Hepatocyte (in vitro differentiated cells): ENCODE results near the gene RBMS1. TPM values are rescaled to one million over a fixed set of nuclear protein-coding genes. Genes with fewer than 3 reads are reported as not detected.

ENCODE experiments used
- DNase-seq: peaks from one replicate; pipeline ENCODE4 v3.0.0-alpha.2; 2016; ENCODE audit warnings: low spot score
- H2AFZ ChIP-seq: fragments of 200-600 bp; sonication (generic); 2 replicates; pipeline ENCODE4 v1.6.0; 2016; ENCODE audit warnings: antibody characterized with exemption, mild to moderate bottlenecking
- H3K27ac ChIP-seq: fragments of 200-600 bp; sonication (generic); 2 replicates; pipeline ENCODE4 v1.5.1; 2016; ENCODE audit warnings: mild to moderate bottlenecking
- H3K27me3 ChIP-seq: fragments of 200-600 bp; sonication (generic); 2 replicates; pipeline ENCODE4 v1.6.1; 2016
- H3K36me3 ChIP-seq: fragments of 200-600 bp; sonication (generic); replicated peaks from 2 replicates; pipeline ENCODE4 v1.5.1; 2016; ENCODE audit warnings: low read depth; ENCODE audit not compliant: insufficient read depth
- H3K4me1 ChIP-seq: fragments of 200-600 bp; sonication (generic); 2 replicates; pipeline ENCODE4 v1.5.1; 2016; ENCODE audit warnings: mild to moderate bottlenecking, moderate library complexity; ENCODE audit not compliant: insufficient read depth
- H3K4me2 ChIP-seq: fragments of 200-600 bp; sonication (generic); 2 replicates; pipeline ENCODE4 v1.6.0; 2016
- H3K4me3 ChIP-seq: fragments of 200-600 bp; sonication (generic); 2 replicates; pipeline ENCODE4 v1.5.1; 2016; ENCODE audit warnings: mild to moderate bottlenecking
- H3K79me2 ChIP-seq: fragments of 200-600 bp; sonication (generic); 2 replicates; pipeline ENCODE4 v1.6.0; 2017; ENCODE audit warnings: mild to moderate bottlenecking
- H3K9me2 ChIP-seq: fragments of 200-600 bp; sonication (generic); replicated peaks from 2 replicates; pipeline ENCODE4 v1.6.0; 2017; ENCODE audit warnings: mild to moderate bottlenecking; ENCODE audit not compliant: insufficient read depth
- H3K9me3 ChIP-seq: fragments of 200-600 bp; sonication (generic); 2 replicates; pipeline ENCODE4 v1.5.1; 2016; ENCODE audit warnings: low read depth, mild to moderate bottlenecking
- H4K20me1 ChIP-seq: fragments of 200-600 bp; sonication (generic); 2 replicates; pipeline ENCODE4 v1.6.0; 2016; ENCODE audit warnings: mild to moderate bottlenecking; ENCODE audit not compliant: insufficient read depth, poor library complexity, severe bottlenecking
- CTCF ChIP-seq: fragments of 200-600 bp; sonication (generic); IDR thresholded peaks from 2 replicates; pipeline ENCODE4 v1.5.1; 2016; ENCODE audit warnings: antibody characterized with exemption, mild to moderate bottlenecking; ENCODE audit not compliant: poor library complexity
- EZH2 ChIP-seq: fragments of 200-600 bp; sonication (generic); IDR thresholded peaks from 2 replicates; pipeline ENCODE4 v1.6.1; 2016; ENCODE audit warnings: antibody characterized with exemption, mild to moderate bottlenecking, borderline replicate concordance
- EZH2phosphoT487 ChIP-seq: fragments of 200-600 bp; sonication (generic); IDR thresholded peaks from one replicate; pipeline ENCODE4 v1.6.1; 2018; ENCODE audit warnings: antibody characterized with exemption, mild to moderate bottlenecking, low read depth, moderate library complexity; ENCODE audit not compliant: unreplicated experiment, severe bottlenecking
- WGBS: methylation state at CpG from one replicate; pipeline ENCODE4 v1.1.6; 2016; ENCODE audit warnings: low lambda C conversion rate; ENCODE audit errors: missing lambda C conversion rate; 5-methylcytosine and 5-hydroxymethylcytosine counted together
- polyA plus RNA-seq: library from polyadenylated mRNA; unstranded; fragments of >200 nt; fragmentation: Nextera tagmentation; extraction: Ambion mirVana; gene quantifications from 2 replicates; pipeline ENCODE4 v1.2.1, GENCODE V29; 2016
- total RNA-seq: library from RNA; depleted of rRNA; stranded (reverse); fragments of >200 nt; gene quantifications from 2 replicates; pipeline ENCODE4 v1.2.3, GENCODE V29; 2014

Gene RBMS1
- total and polyA plus RNA-seq, 2 experiments from 2014 or later = 87.9 to 103 TPM

- H3K27ac ChIP-seq = peak overlapping the region; percentile 62
Observed at GRCh38 chr2:160352500-160352899, 141.1 kb downstream of the RBMS1 start.

GRCh38 chr2:160351956-160352355 lies 141.7 kb downstream of the RBMS1 start:
- H3K9me2 ChIP-seq = no peaks in the 10 kb centered on the region
- H3K4me3 ChIP-seq = no peak overlapping the region
- TF ChIP-seq EZH2 (no peak), CTCF (no peak), EZH2phosphoT487 (no peak)
- DNase-seq = peak; percentile 41
- peaks cover 25% of the 10 kb centered on the region for H4K20me1 ChIP-seq
- H3K27me3 ChIP-seq = no peaks in the 10 kb centered on the region
- H3K79me2 ChIP-seq = peaks cover 91% of the 10 kb centered on the region
- WGBS = 74% methylated on average over 4 of the region's 4 CpGs
- no peaks in the 10 kb centered on the region for H3K9me3 ChIP-seq
- peak overlapping the region; percentile 62 for H3K27ac ChIP-seq
- H3K36me3 ChIP-seq = no peaks in the 10 kb centered on the region
- peaks cover 5% of the 10 kb centered on the region for H3K4me1 ChIP-seq
- peak overlapping the region; percentile 29 for H3K4me2 ChIP-seq
- H2AFZ ChIP-seq = no peak overlapping the region

More at GRCh38 chr2:160352500-160352899, 141.1 kb downstream of the RBMS1 start:
- Histone ChIP-seq H4K20me1 (peaks cover 25% of the 10 kb centered on the region), H3K79me2 (peaks cover 91% of the 10 kb centered on the region), H3K4me3 (no peak overlapping the region), H3K36me3 (no peaks in the 10 kb centered on the region), H3K4me1 (peaks cover 5% of the 10 kb centered on the region), H2AFZ (no peak overlapping the region), H3K27me3 (no peaks in the 10 kb centered on the region), H3K9me3 (no peaks in the 10 kb centered on the region), H3K4me2 (peak overlapping the region; percentile 29), H3K9me2 (no peaks in the 10 kb centered on the region)
- WGBS = 75% methylated on average over 5 of the region's 5 CpGs
- TF ChIP-seq EZH2phosphoT487 (no peak), CTCF (no peak), EZH2 (no peak)
- no peak for DNase-seq

GRCh38 chr2:160349306-160349705 lies 144.3 kb downstream of the RBMS1 start:
- H3K27ac ChIP-seq = no peak overlapping the region
- no peak overlapping the region for H3K4me3 ChIP-seq
- no peaks in the 10 kb centered on the region for H3K36me3 ChIP-seq
- 100% methylated on average over 2 of the region's 2 CpGs for WGBS
- no peaks in the 10 kb centered on the region for H3K9me3 ChIP-seq
- H3K9me2 ChIP-seq = no peaks in the 10 kb centered on the region
- peaks cover 11% of the 10 kb centered on the region for H3K4me1 ChIP-seq
- H3K27me3 ChIP-seq = no peaks in the 10 kb centered on the region
- H2AFZ ChIP-seq = no peak overlapping the region
- no peak for TF ChIP-seq EZH2phosphoT487
- no peak for TF ChIP-seq EZH2
- TF ChIP-seq CTCF = no peak
- no peak for DNase-seq
- peaks cover 92% of the 10 kb centered on the region for H3K79me2 ChIP-seq
- no peak overlapping the region for H3K4me2 ChIP-seq
- peaks cover 12% of the 10 kb centered on the region for H4K20me1 ChIP-seq
